HG03103 (cell line): Measurements from ENCODE around the gene ENTHD1.
"Not testable (repeated sequence)": the region's sequence is repeated elsewhere in the genome, so short reads cannot be mapped to it uniquely, and the experiment has no call there.

ENCODE experiments used
- ATAC-seq: cut with Tn5 transposase; IDR thresholded peaks from one replicate; pipeline ENCODE4 v1.9.1; 2021; ENCODE audit warnings: low read depth; ENCODE audit not compliant: unreplicated experiment

Gene ENTHD1

DNA sequence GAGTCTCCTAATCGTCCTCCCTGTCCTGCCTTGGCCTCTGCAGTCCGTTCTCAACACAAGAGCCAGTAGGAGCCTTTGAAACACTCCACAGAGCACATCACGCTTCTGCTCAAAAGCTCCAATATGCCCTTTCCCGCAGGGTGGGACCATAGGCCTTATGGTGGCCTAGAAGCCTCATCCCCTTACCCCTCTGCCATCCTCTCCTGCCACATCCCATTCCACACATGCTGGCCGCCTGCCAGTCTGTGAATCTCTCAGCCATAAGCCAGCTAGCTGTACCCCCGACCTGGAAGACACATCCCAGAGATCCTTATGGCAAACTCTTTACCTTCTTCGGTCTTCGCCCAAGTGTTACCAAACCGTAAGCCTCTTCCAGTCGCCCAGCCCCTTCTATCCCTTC, 157.8 kb downstream of the ENTHD1 start:
- no peak for ATAC-seq

DNA sequence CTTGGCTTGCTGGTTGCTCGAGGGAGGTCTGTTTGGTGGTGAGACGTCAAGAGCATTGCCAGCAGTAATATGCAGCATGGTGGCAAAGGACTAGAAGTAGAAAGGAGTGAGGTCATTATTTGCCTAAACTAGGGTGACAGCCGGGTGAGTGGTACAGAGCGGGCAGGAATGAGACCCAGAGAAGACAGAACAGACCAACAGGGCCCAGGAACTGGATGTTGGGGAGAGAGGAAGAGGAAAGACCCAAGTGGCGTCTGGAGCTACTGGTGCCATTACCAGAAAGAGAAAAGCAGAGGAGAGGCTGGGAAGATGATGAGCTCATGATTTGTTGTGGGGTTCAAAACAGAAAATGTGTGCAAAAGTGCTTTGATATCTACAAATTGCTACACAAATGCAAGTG, 158.7 kb downstream of the ENTHD1 start:
- no peak for ATAC-seq

DNA sequence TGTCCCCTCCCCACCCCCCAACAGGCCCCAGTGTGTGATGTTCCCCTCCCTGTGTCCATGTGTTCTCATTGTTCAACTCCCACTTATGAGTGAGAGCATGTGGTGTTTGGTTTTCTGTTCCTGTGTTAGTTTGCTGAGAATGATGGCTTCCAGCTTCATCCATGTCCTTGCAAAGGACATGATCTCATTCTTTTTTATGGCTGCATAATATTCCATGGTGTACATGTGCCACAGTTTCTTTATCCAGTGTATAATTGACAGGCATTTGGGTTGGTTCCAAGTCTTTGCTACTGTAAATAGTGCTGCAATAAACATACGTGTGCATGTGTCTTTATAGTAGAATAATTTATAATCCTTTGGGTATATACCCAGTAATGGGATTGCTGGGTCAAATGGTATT, 159.5 kb downstream of the ENTHD1 start:
- ATAC-seq: not testable (repeated sequence)

DNA sequence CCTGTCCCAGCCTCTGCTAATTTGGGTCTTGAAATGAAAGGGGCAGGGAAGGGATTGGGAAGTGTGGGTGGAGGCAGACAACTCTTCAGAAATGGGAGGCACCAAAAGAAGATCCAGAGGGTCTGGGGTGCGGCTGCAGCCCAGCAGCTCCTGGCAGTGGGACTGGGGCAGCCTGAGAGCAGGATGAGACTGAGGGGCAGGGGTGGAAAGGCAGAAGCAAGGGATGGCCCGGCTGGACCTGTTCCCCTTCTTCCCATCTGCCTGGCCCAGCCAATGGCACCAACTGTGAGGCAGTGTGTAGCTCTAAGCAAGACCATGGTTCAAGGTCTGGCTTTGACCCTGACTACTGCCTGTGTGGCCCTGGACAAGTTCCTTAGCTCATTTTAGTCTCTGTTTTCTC, 160.4 kb downstream of the ENTHD1 start:
- ATAC-seq: no peak

DNA sequence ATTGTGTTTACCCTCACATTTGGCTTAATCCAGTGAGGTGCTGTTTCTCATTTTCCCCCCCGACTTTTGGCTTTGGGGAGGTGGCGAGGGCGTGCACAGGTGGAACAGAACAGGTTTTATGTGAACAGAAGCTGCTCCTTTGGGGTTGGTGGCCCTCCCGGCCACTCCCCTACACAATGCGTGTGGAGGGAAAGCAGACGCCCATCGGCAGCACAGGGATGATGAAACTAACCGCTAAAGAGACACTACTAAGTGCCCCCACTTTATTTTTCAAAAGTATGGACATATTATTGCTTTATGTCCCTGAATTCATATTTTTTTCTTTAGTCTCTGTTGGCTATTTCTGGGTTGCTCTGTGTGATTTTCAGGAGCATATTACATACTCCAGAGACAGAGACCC, 160.9 kb downstream of the ENTHD1 start:
- no peak for ATAC-seq

DNA sequence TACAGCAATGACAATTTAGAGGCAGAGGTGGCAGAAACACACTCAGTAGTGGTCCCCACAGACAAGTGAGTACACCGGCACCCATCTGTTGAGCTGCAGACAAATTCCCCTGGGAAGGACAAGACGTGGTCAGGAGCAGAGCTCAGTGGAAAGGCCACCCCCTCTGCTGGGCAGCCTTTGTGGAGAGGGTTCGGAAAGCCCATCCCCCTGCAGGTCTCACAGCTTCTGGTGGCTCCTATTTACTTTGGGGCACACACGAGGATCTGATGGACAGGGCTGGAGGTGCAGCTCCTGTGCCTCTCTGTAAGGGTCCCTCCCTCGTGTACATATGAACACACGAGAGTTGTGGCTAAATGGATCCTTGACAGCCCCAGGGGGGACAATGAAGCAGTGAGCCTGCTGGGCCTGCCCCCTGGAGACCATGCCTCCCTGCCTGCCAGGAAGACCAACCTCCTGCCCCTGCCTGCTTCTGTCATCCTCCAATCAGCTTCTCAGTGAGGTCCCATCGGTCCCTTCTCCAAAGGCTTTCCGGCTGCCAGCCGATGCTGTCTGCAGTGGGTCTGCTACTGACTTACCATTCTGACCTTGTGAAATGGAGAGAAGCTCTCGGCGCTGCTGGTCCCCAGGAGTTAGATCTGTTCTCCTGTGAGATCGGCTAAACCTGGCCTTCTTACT, 161.5 kb downstream of the ENTHD1 start:
- ATAC-seq: no peak

DNA sequence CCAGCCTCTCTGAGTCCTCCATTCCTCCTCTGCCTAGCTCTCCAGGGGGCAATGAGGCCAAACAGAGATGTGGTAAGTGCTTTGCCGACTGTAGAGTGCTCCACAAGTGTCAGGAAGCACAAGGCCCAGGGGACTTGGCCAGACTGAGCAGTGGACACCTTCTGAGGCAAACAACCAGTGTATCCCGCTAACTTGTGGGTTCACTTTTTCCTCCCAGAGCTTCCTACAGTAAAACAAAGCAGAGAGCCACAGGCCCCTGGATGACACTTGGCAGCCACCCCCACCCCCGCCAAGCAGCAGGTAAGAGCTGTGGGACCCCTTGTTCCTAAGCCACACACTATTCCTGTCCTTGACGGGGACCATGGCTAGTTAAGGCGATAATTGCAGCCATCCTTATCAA, 162.1 kb downstream of the ENTHD1 start:
- ATAC-seq: no peak

- ATAC-seq: no peak
These were observed 164.2 kb downstream of the ENTHD1 start for GRCh38 chr22:39729141-39729934.

- ATAC-seq: no peak
These were observed 165.2 kb downstream of the ENTHD1 start for GRCh38 chr22:39728236-39728860.

DNA sequence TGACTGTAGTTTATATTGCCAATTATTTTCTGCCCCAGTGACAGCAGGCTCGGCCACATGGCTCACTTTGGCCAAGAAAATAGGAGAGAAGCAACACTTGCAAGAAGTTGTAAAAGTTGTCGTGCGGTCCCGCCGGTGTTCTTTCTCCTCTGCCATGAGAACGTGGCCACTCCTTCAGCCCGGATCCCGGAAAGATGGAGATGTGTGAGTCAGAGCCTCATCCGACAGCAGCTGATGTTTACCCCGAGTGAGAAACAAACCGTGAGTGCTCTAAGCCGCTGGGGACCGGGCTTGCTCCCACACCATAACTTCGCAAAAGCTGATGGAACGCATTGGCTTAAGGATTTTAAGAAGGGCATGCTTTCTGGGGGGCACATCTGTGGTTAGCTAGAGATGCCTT, 166.0 kb downstream of the ENTHD1 start:
- no peak for ATAC-seq

- no peak for ATAC-seq
These were observed 168.1 kb downstream of the ENTHD1 start for GRCh38 chr22:39725351-39726035.

GRCh38 chr22:39724857-39725256, 168.7 kb downstream of the ENTHD1 start:
- ATAC-seq: no peak

GRCh38 chr22:39724390-39724789, 169.2 kb downstream of the ENTHD1 start:
- no peak for ATAC-seq

GRCh38 chr22:39723899-39724351, 169.6 kb downstream of the ENTHD1 start:
- ATAC-seq: no peak

GRCh38 chr22:39723463-39723862, 170.1 kb downstream of the ENTHD1 start:
- ATAC-seq: no peak

DNA sequence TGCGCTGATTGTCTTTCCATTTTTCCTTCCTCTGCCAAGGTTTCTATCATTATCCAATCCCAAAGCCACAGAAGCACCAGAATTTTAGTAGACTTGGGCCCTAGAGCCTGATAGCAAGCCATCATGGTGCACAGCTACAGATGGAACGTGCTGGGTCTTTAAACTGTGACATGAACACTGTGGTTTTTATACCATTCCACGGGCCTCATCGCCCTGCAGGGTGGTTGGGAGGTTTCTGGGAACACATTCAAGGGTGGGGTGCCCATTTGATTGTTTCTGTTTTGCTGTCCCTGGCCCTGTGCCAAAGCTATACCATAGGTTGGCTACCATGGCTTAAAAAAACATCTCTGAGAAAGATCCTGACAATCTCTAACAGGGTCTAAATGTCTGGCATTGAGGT, 171.1 kb downstream of the ENTHD1 start:
- no peak for ATAC-seq

DNA sequence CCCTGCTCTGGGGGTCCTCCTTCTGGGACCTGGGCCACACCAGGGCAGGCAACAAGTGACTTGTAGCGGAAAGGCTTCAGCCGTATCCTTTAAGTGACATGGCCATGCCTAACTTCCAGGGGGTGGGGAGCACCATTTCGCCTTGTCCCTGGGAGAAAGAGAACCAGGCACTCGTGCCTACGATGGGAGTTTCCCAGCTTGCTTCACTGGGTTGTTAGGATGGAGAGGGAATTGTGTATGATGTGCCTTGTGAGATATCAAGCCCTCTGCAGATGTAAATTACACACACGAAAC, 171.6 kb downstream of the ENTHD1 start:
- no peak for ATAC-seq

DNA sequence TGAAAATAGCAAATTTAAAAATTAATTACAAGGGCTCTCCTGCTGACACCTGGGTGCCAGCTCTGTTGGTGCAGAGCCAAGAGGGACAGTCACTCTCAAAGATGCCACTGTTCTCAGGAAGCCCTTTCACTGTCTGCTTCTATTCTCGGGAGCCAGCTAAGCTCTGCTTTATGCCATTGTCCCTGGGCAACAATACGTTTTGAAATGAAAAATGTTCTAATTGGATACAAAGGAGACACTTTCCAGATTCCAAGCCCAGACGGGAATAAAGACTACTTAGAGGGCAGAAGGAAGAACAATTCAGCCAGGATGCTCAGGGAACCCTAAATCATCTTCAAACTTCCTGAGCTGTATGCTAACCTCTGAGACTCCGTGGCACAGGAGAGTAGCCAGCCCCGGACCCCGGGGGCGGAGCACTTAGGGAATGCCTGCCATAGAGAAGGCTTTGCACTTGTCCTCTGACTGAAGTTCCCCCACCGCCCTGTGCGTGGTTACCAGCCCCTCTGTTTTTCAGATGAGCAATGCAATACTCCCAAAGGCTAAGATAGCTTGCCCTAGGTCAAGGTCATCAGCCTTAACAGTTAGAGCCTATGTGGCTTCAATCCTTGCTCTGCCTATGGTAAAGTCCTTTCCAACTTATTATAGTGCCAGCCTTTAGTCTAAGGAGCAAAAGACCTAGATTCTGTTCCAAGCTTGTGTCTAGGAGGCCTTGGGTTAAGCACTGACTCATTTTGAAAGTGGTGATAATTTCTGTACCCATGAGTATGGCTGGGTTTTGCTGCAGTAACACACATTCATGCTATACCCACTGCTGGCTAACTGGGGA, 172.1 kb downstream of the ENTHD1 start:
- no peak for ATAC-seq

DNA sequence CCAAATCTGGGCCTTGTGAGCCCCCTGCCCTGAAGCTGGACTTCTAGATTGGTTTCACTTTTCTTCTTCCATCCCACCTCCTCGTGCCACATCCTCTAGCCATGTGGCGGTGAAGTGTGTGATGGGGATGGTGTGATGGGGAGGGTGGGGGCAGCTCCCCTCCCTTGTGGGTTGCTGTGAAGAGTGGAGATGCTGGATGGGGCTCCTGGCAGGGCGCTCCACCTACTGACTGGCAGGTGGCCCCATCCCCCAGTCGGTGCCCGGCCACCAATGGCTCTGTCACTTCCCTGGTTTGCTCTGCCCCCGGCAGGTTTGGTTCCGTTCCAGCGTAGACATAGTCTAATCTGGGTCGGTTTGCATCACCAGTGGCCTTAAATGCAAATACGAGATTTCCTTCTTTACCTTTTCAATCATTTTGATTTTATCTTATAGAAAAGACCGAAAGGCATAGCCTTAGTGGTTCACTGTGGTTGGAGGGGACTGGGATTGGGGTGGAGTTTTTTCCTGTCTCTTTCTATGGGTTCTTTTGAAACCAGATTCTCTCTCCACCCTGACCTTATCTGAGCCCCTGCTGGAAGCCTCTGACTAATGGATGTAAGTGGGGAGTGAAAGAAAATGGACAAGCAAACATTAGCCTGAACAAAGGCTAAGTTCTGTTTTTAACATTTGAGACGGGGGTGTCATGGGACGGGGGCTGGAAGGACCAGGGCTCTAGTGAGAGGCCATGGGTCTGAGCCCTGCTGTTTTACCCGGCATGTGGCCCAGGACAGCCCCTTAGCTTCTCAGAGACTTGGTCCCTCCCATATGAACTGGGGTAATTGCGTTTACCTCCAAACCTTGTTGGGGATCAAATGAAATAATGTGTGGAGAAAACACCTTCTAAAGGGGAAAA, 173.8 kb downstream of the ENTHD1 start:
- no peak for ATAC-seq
